ENCODE measurements around the gene SLC25A29. TPM values are rescaled to one million over a fixed set of nuclear protein-coding genes. Genes with fewer than 3 reads are reported as not detected.

Gene SLC25A29
- total and polyA plus RNA-seq, 2 of the 8 experiments (the other 6 are each of a cell fraction or from before 2014, with no cell fraction given), result 135 to 177 TPM

DNA sequence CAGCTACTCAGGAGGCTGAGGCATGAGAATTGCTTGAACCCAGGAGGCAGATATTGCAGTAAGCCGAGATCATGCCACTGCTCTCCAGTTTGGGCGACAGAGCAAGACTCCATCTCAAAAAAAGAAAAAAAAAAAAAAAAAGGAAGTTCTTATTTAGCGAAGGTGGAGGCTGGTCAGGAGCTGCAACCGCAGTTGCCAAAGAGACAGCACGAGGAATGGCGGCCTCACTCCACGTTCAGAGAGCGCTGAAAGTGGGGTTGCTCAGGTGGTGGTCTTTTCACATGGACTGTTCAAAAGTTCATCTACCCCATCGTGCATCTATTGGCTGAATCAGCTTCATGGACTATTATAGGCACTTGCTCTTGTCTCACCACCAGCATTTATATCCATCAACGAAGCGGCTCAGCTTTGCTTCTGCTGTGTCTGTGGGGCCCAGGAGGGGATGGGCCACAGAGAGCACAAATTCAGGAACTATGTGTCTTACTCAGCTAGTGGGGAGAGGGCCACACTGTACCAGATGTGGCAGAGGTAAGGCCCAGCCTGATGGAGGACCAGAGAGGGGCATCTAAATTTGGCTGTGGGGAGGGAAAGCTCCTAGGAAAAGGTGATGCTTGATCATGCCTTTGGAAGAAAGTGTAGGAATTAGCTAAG, 44.2 kb upstream of the SLC25A29 start (continued):
- TF ChIP-seq CHD7 (IDR thresholded peaks at IDR 0.05; ENCODE audit: insufficient replicate concordance, low read length), result no peak
- TF ChIP-seq USF2 (IDR thresholded peaks at IDR 0.05; ENCODE audit: low read length), result no peak
- no peak for TF ChIP-seq FOSL1 (IDR thresholded peaks at IDR 0.05; ENCODE audit: insufficient read depth, low read depth, low read length)
- TF ChIP-seq CEBPB (IDR thresholded peaks at IDR 0.05; ENCODE audit: low read depth, low read length), result no peak
- no peak for TF ChIP-seq RNF2 (IDR thresholded peaks at IDR 0.05; ENCODE audit: borderline replicate concordance, low read depth, low read length, missing control alignments, poor library complexity, severe bottlenecking)

All from H1 (cell line).